CD14-positive monocyte (primary cell): ENCODE data around the gene NFKB2. TPM values are rescaled to one million over a fixed set of nuclear protein-coding genes. Genes with fewer than 3 reads are reported as not detected.

ENCODE experiments used
- DNase-seq, 3 donors: peaks; one replicate each; pipeline ENCODE4 v3.0.0-alpha.2; 2011 to 2022
- H2AFZ ChIP-seq: 2 replicates; pipeline ENCODE4 v1.6.0; 2012; ENCODE audit warnings: mild to moderate bottlenecking, low read depth, low read length, inconsistent platforms; ENCODE audit not compliant: insufficient read depth, poor library complexity, severe bottlenecking
- H3K27ac ChIP-seq, 2 donors: 1 replicate in 1 of 2; 2 replicates in 1 of 2; pipeline ENCODE4 v1.5.1; 2012 to 2013; ENCODE audit warnings: low read length in 2 of 2, control low read depth in 1 of 2, inconsistent platforms in 1 of 2, low read depth in 1 of 2, mild to moderate bottlenecking in 1 of 2
- H3K27me3 ChIP-seq, 2 donors: one replicate each; pipeline versions ENCODE4 v1.6.0 to v1.6.1; 2011 to 2013; ENCODE audit warnings: low read length in 2 of 2; ENCODE audit not compliant: control insufficient read depth in 2 of 2, insufficient read depth in 2 of 2
- H3K36me3 ChIP-seq, 2 donors: replicated peaks in 1 of 2; 1 replicate in 1 of 2; 2 replicates in 1 of 2; pipeline versions ENCODE4 v1.5.1 to v1.6.1; 2012 to 2013; ENCODE audit warnings: low read length in 2 of 2, control low read depth in 1 of 2, inconsistent platforms in 1 of 2, mild to moderate bottlenecking in 1 of 2; ENCODE audit not compliant: insufficient read depth in 2 of 2, control insufficient read depth in 1 of 2
- H3K4me1 ChIP-seq, 2 donors: 1 replicate in 1 of 2; 2 replicates in 1 of 2; pipeline versions ENCODE4 v1.5.1 to v1.6.1; 2012 to 2013; ENCODE audit warnings: low read length in 2 of 2, control low read depth in 1 of 2, inconsistent platforms in 1 of 2, mild to moderate bottlenecking in 1 of 2, moderate library complexity in 1 of 2; ENCODE audit not compliant: insufficient read depth in 2 of 2, control insufficient read depth in 1 of 2
- H3K4me2 ChIP-seq: replicated peaks from 2 replicates; pipeline ENCODE3; 2012; ENCODE audit warnings: low read length, moderate library complexity, mild to moderate bottlenecking; ENCODE audit not compliant: poor library complexity, severe bottlenecking; ENCODE audit errors: extremely low read depth
- H3K4me3 ChIP-seq, 3 experiments: fragments of 200-600 bp in 1 of 3; sonication (generic) in 1 of 3; replicated peaks in 1 of 3; 1 replicate in 2 of 3; 2 replicates in 1 of 3; pipeline ENCODE4 v1.5.1; 2011 to 2013; ENCODE audit warnings: low read length in 3 of 3, mild to moderate bottlenecking in 3 of 3, control low read depth in 2 of 3, low read depth in 2 of 3, inconsistent platforms in 1 of 3, moderate library complexity in 1 of 3
- H3K79me2 ChIP-seq: 2 replicates; pipeline ENCODE4 v1.6.0; 2012; ENCODE audit warnings: mild to moderate bottlenecking, control low read depth, inconsistent platforms, low read length, moderate library complexity; ENCODE audit not compliant: insufficient read depth
- H3K9ac ChIP-seq: 2 replicates; pipeline ENCODE4 v1.6.0; 2017; ENCODE audit warnings: low read length, mild to moderate bottlenecking; ENCODE audit not compliant: insufficient read depth, poor library complexity, severe bottlenecking
- H3K9me3 ChIP-seq, 2 donors: replicated peaks in 1 of 2; 1 replicate in 1 of 2; 2 replicates in 1 of 2; pipeline versions ENCODE4 v1.5.1 to v1.6.1; 2012 to 2013; ENCODE audit warnings: low read length in 2 of 2, control low read depth in 1 of 2; ENCODE audit not compliant: control insufficient read depth in 1 of 2, insufficient read depth in 1 of 2
- H4K20me1 ChIP-seq: 2 replicates; pipeline ENCODE4 v1.6.0; 2012; ENCODE audit warnings: mild to moderate bottlenecking, low read length, control low read depth, moderate library complexity; ENCODE audit not compliant: insufficient read depth
- H3K27ac Mint-ChIP-seq, 7 donors: one replicate each; pipeline ENCODE4 v1.8.0; 2020; ENCODE audit warnings: mild to moderate bottlenecking in 7 of 7, mixed read lengths in 7 of 7, moderate library complexity in 6 of 7, inconsistent platforms in 2 of 7
- H3K27me3 Mint-ChIP-seq, 3 donors: one replicate each; pipeline ENCODE4 v1.8.0; 2021 to 2022; ENCODE audit warnings: low read depth in 3 of 3, mild to moderate bottlenecking in 3 of 3, mixed read lengths in 3 of 3, moderate library complexity in 3 of 3, inconsistent platforms in 1 of 3
- H3K36me3 Mint-ChIP-seq, 2 donors: one replicate each; pipeline ENCODE4 v1.8.0; 2020; ENCODE audit warnings: mixed read lengths in 2 of 2, inconsistent platforms in 1 of 2, mild to moderate bottlenecking in 1 of 2
- H3K4me1 Mint-ChIP-seq: one replicate; pipeline ENCODE4 v1.8.0; 2020; ENCODE audit warnings: mild to moderate bottlenecking, mixed read lengths
- H3K4me3 Mint-ChIP-seq, 2 donors: one replicate each; pipeline ENCODE4 v1.8.0; 2020; ENCODE audit warnings: mild to moderate bottlenecking in 2 of 2, mixed read lengths in 2 of 2, moderate library complexity in 1 of 2
- H3K9me3 Mint-ChIP-seq, 7 donors: one replicate each; pipeline ENCODE4 v1.8.0; 2020 to 2022; ENCODE audit warnings: mixed read lengths in 7 of 7, mild to moderate bottlenecking in 6 of 7, moderate library complexity in 6 of 7, inconsistent platforms in 2 of 7
- CTCF ChIP-seq: fragments of 200-600 bp; IDR thresholded peaks from one replicate; pipeline ENCODE4 v1.8.0; 2022; ENCODE audit warnings: antibody characterized with exemption, mild to moderate bottlenecking
- WGBS: methylation state at CpG from one replicate; pipeline ENCODE4 v1.1.5; 2013; ENCODE audit warnings: missing lambda C conversion rate; ENCODE audit not compliant: insufficient coverage; 5-methylcytosine and 5-hydroxymethylcytosine counted together
- intact Hi-C, 2 donors: fragments of 100-400 bp; cut with micrococcal nuclease; formaldehyde crosslinking; loops; one replicate each; pipeline versions ENCODE4 v1.15.0 to v1.15.1; 2023
- polyA plus RNA-seq, 3 donors: library from polyadenylated mRNA; depleted of rRNA in 1 of 3; unstranded in 2 of 3; stranded (reverse) in 1 of 3; fragments of 300-500 nt in 2 of 3; fragments of >200 nt in 1 of 3; fragmentation: Illumina TruSeq in 2 of 3; gene quantifications; 1 replicate in 2 of 3; 2 replicates in 1 of 3; pipeline ENCODE4 v1.2.3, GENCODE V29; 2012 to 2021

Gene NFKB2
- polyA plus RNA-seq, 3 donors = 6.8 to 111 (median 15.0) TPM

DNA sequence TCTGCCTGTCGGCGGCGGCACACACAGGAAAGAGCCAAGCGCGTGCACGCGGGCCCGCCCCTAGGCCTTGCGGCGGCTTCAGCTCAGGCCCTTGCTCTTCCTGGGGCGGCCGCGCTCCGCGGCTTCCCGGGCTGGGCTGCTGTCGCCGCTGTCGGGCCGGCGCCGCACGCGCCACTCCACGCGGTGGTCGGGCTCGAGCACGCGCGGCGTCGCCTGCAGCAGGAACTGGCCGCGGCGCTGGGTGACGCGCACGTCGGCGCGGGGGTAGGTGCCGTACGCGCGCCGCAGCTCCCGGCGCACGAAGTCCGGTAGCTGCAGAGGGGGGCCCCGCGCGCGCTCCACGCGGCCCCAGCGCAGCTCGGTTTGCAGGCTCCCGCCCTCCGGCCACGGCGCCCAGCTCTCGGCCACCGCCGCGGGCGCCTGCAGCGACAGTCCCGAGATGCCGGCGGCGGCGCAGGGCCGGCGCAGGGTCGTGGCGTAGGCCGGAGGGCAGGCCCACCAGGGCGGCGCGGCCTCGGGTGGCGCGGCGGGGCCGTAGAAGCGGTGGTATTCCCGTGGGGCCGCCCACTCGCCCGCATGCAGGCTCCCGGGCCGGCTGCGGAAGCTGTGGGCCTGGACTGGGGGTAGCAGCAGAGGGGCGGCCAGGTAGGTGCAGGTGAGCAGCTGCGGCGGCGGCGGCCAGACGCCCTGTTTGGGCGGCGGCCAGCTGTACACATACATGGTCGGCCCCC is 55.0 kb downstream of the NFKB2 start:
- Histone ChIP-seq H3K9ac (peak overlapping the region; percentile 83), H3K4me1 (peaks cover 58 to 66% of the 10 kb centered on the region in 2 donors), H3K9me3 (no peaks in the 10 kb centered on the region), H2AFZ (peak overlapping the region; percentile 89), H3K27ac (peak overlapping the region; percentile 60 to 98), H3K4me2 (peak overlapping the region; percentile 96), H3K27me3 (no peaks in the 10 kb centered on the region), H3K36me3 (no peaks in the 10 kb centered on the region), H4K20me1 (no peaks in the 10 kb centered on the region), H3K79me2 (peaks cover 14% of the 10 kb centered on the region), H3K4me3 (peak overlapping the region; percentile 72 to 84 (median 80))
- H3K9me3 Mint-ChIP-seq = peaks cover 0 to 4% (median 0%) of the 10 kb centered on the region in 7 donors
- WGBS = under 1% methylated on average over 99 of the region's 104 CpGs
- peaks cover 56% of the 10 kb centered on the region for H3K4me1 Mint-ChIP-seq
- peaks cover 0 to 2% (median 0%) of the 10 kb centered on the region in 3 donors for H3K27me3 Mint-ChIP-seq
- intact Hi-C loops = no loop called here
- peak; percentile 83 to 84 (median 84) for DNase-seq
- H3K27ac Mint-ChIP-seq = peak overlapping the region; percentile 85 to 100 (median 93)
- TF ChIP-seq CTCF = no peak
- H3K36me3 Mint-ChIP-seq = peaks cover 4 to 5% of the 10 kb centered on the region in 2 donors
- H3K4me3 Mint-ChIP-seq = peak overlapping the region; percentile 89 to 94

GRCh38 chr10:102451105-102451969 is 55.8 kb downstream of the NFKB2 start, which contains the start of gene C10orf95:
Gene C10orf95 (minus strand): TSS chr10:102451543. CDS start chr10:102451093, 450 bp downstream.
- Histone ChIP-seq H3K4me2 (peak within 1 kb of the TSS; percentile 96), H3K4me1 (peaks cover 66 to 73% of the 10 kb centered on the region in 2 donors), H3K9me3 (no peaks in the 10 kb centered on the region), H3K4me3 (peak within 1 kb of the TSS; percentile 63 to 84 (median 80)), H2AFZ (peak within 1 kb of the TSS; percentile 89), H3K27me3 (no peaks in the 10 kb centered on the region), H4K20me1 (no peaks in the 10 kb centered on the region), H3K79me2 (peaks cover 14% of the 10 kb centered on the region), H3K9ac (peak within 1 kb of the TSS; percentile 83), H3K36me3 (no peaks in the 10 kb centered on the region), H3K27ac (peak within 1 kb of the TSS; percentile 89 to 98)
- DNase-seq = no peak
- Mint-ChIP-seq H3K9me3 (peaks cover 0 to 4% (median 0%) of the 10 kb centered on the region in 7 donors), H3K4me3 (peak within 1 kb of the TSS; percentile 80 to 94), H3K4me1 (peaks cover 64% of the 10 kb centered on the region), H3K27me3 (peaks cover 0 to 2% (median 0%) of the 10 kb centered on the region in 3 donors), H3K27ac (peak within 1 kb of the TSS; percentile 98 to 100 (median 98)), H3K36me3 (peaks cover 4 to 5% of the 10 kb centered on the region in 2 donors)
- TF ChIP-seq CTCF = no peak
- intact Hi-C loops = no loop called here
- 21% methylated on average over 25 of the region's 28 CpGs for WGBS
